ENCODE results near the gene SYNPO2. TPM values are rescaled to one million over a fixed set of nuclear protein-coding genes. Genes with fewer than 3 reads are reported as not detected.

SYNPO2 gene
- total RNA-seq, 2 experiments from 2014 or later, result 0.22 to 0.41 TPM

GRCh38 chr4:119081542-119081859, 192.8 kb downstream of the SYNPO2 start:
- ATAC-seq (ENCODE audit: poor library complexity) (no peak), DNase-seq (no peak)
- Mint-ChIP-seq H3K4me1 (ENCODE audit: low read depth) (no peaks in the 10 kb centered on the region), H3K9me3 (no peaks in the 10 kb centered on the region), H3K27me3 (peaks cover 5% of the 10 kb centered on the region), H3K27ac (no peak overlapping the region), H3K4me3 (no peak overlapping the region), H3K36me3 (ENCODE audit: low read depth) (no peaks in the 10 kb centered on the region)
- no peaks in the 10 kb centered on the region for H3K36me3 ChIP-seq (ENCODE audit: insufficient read depth, low read length)
- CTCF ChIA-PET, result no interaction called here
- intact Hi-C loops (cut with DNase I, micrococcal nuclease), result no loop called here
- no peak for TF ChIP-seq CTCF (IDR thresholded peaks at IDR 0.05)
- H3K9me3 ChIP-seq (ENCODE audit: control insufficient read depth in 1 of 2, insufficient read depth in 1 of 2, low read length in 2 of 2), result no peaks in the 10 kb centered on the region
- H3K4me1 ChIP-seq (ENCODE audit: insufficient read depth, low read length), result no peaks in the 10 kb centered on the region
- H3K27ac ChIP-seq (ENCODE audit: low read depth in 1 of 2, low read length in 2 of 2), result no peak overlapping the region
- POLR2A ChIA-PET, result interaction anchor here (1.0 kb wide), 1 partner anchor 8 kb away, joined by 3 read pairs; no protein-coding TSS in a partner anchor
- no peaks in the 10 kb centered on the region for H3K27me3 ChIP-seq (ENCODE audit: control insufficient read depth in 1 of 2, insufficient read depth in 2 of 2, low read length in 2 of 2)
- no peak overlapping the region for H3K4me3 ChIP-seq (ENCODE audit: low read length)

GRCh38 chr4:119081943-119082342, 193.3 kb downstream of the SYNPO2 start:
- Histone ChIP-seq H3K27ac (ENCODE audit: low read depth in 1 of 2, low read length in 2 of 2) (no peak overlapping the region), H3K4me3 (ENCODE audit: low read length) (no peak overlapping the region), H3K27me3 (ENCODE audit: control insufficient read depth in 1 of 2, insufficient read depth in 2 of 2, low read length in 2 of 2) (no peaks in the 10 kb centered on the region), H3K4me1 (ENCODE audit: insufficient read depth, low read length) (no peaks in the 10 kb centered on the region), H3K36me3 (ENCODE audit: insufficient read depth, low read length) (no peaks in the 10 kb centered on the region), H3K9me3 (ENCODE audit: control insufficient read depth in 1 of 2, insufficient read depth in 1 of 2, low read length in 2 of 2) (no peaks in the 10 kb centered on the region)
- no peaks in the 10 kb centered on the region for H3K9me3 Mint-ChIP-seq
- no peak overlapping the region for H3K4me3 Mint-ChIP-seq
- CTCF ChIA-PET, result no interaction called here
- DNase-seq, result no peak
- intact Hi-C loops (cut with DNase I, micrococcal nuclease), result no loop called here
- H3K27me3 Mint-ChIP-seq, result peaks cover under 1% of the 10 kb centered on the region
- ATAC-seq (ENCODE audit: poor library complexity), result no peak
- POLR2A ChIA-PET, result no interaction called here
- H3K36me3 Mint-ChIP-seq (ENCODE audit: low read depth), result no peaks in the 10 kb centered on the region
- H3K27ac Mint-ChIP-seq, result no peak overlapping the region
- no peaks in the 10 kb centered on the region for H3K4me1 Mint-ChIP-seq (ENCODE audit: low read depth)
- no peak for TF ChIP-seq CTCF (IDR thresholded peaks at IDR 0.05)

- no peaks in the 10 kb centered on the region for H3K9me3 Mint-ChIP-seq
- H3K27ac Mint-ChIP-seq, result no peak overlapping the region
- DNase-seq (no peak), ATAC-seq (ENCODE audit: poor library complexity) (no peak)
- no peaks in the 10 kb centered on the region for H3K9me3 ChIP-seq (ENCODE audit: control insufficient read depth in 1 of 2, insufficient read depth in 1 of 2, low read length in 2 of 2)
- no peak overlapping the region for H3K4me3 Mint-ChIP-seq
- no peaks in the 10 kb centered on the region for H3K36me3 Mint-ChIP-seq (ENCODE audit: low read depth)
- H3K4me1 ChIP-seq (ENCODE audit: insufficient read depth, low read length), result no peaks in the 10 kb centered on the region
- no peak overlapping the region for H3K4me3 ChIP-seq (ENCODE audit: low read length)
- no peak for TF ChIP-seq CTCF (IDR thresholded peaks at IDR 0.05)
- CTCF ChIA-PET, result no interaction called here
- H3K36me3 ChIP-seq (ENCODE audit: insufficient read depth, low read length), result no peaks in the 10 kb centered on the region
- POLR2A ChIA-PET, result no interaction called here
- no peaks in the 10 kb centered on the region for H3K4me1 Mint-ChIP-seq (ENCODE audit: low read depth)
- H3K27me3 Mint-ChIP-seq, result no peaks in the 10 kb centered on the region
- intact Hi-C loops (cut with DNase I, micrococcal nuclease), result no loop called here
- H3K27ac ChIP-seq (ENCODE audit: low read depth in 1 of 2, low read length in 2 of 2), result no peak overlapping the region
- H3K27me3 ChIP-seq (ENCODE audit: control insufficient read depth in 1 of 2, insufficient read depth in 2 of 2, low read length in 2 of 2), result no peaks in the 10 kb centered on the region
Measured at GRCh38 chr4:119082661-119083060, 194.0 kb downstream of the SYNPO2 start.
